Ovary (tissue), 9 donors: ENCODE data around the gene ZNF273. TPM values are rescaled to one million over a fixed set of nuclear protein-coding genes. Genes with fewer than 3 reads are reported as not detected.
"Not testable (repeated sequence)": the region's sequence is repeated elsewhere in the genome, so short reads cannot be mapped to it uniquely, and the experiment has no call there.

Experiments
- DNase-seq, 5 donors: peaks; one replicate each; pipeline ENCODE4 v3.0.0-alpha.2; 2019 to 2020
- H3K27ac ChIP-seq, 2 donors: fragments of 200-600 bp; one replicate each; pipeline versions ENCODE4 v1.5.1 to v1.8.0; 2019 to 2022
- H3K27me3 ChIP-seq: fragments of 200-600 bp; one replicate; pipeline ENCODE4 v1.8.0; 2022
- H3K36me3 ChIP-seq: fragments of 200-600 bp; sonication (generic); one replicate; pipeline ENCODE4 v1.5.1; 2019
- H3K4me1 ChIP-seq: one replicate; pipeline ENCODE4 v1.8.1; 2013; ENCODE audit warnings: mild to moderate bottlenecking, moderate library complexity; ENCODE audit not compliant: insufficient read depth
- H3K4me3 ChIP-seq: fragments of 200-600 bp; sonication (generic); one replicate; pipeline ENCODE4 v1.5.1; 2017
- H3K9me3 ChIP-seq, 2 donors: fragments of 200-600 bp in 1 of 2; sonication (generic) in 1 of 2; one replicate each; pipeline versions ENCODE4 v1.5.1 to v1.8.1; 2013 to 2019; ENCODE audit warnings: mild to moderate bottlenecking in 1 of 2, moderate library complexity in 1 of 2
- CTCF ChIP-seq, 3 donors: fragments of 450-650 bp in 2 of 3; fragments of 200-600 bp in 1 of 3; IDR thresholded peaks; one replicate each; pipeline versions ENCODE4 v1.5.1 to v1.8.0; 2016 to 2022; ENCODE audit warnings: antibody characterized with exemption in 3 of 3, mild to moderate bottlenecking in 1 of 3
- EP300 ChIP-seq: sonication (generic); formaldehyde crosslinking; IDR thresholded peaks from one replicate; pipeline ENCODE4 v1.6.1; 2017; ENCODE audit warnings: antibody characterized with exemption
- POLR2A ChIP-seq: fragments of 450-650 bp; IDR thresholded peaks from one replicate; pipeline ENCODE4 v1.6.1; 2017; ENCODE audit warnings: antibody characterized with exemption, mild to moderate bottlenecking, moderate library complexity
- WGBS, 3 donors: extraction: QIAGEN DNeasy Blood & Tissue Kit in 1 of 3; methylation state at CpG; one replicate each; pipeline versions ENCODE4 v1.1.5 to v1.1.7; 2013 to 2017; 5-methylcytosine and 5-hydroxymethylcytosine counted together
- intact Hi-C, 4 donors: fragments of 100-400 bp; cut with DNase I; formaldehyde crosslinking; loops; one replicate each; pipeline versions ENCODE4 v1.11.0 to v1.15.1; 2022 to 2023
- polyA plus RNA-seq, 2 donors: library from polyadenylated mRNA; stranded (reverse); fragments of 200-250 nt in 1 of 2; fragments of 350-450 nt in 1 of 2; fragmentation: Illumina TruSeq in 1 of 2; extraction: RNeasy Lipid Tissue Mini Kit (QIAGEN cat#74804) in 1 of 2; gene quantifications; one replicate each; pipeline ENCODE4 v1.2.3, GENCODE V29; 2013 to 2014
- total RNA-seq, 7 donors: library from RNA; depleted of rRNA in 2 of 7; stranded (reverse); fragments of >200 nt in 2 of 7; fragmentation: NEBNext Ultra II Directional in 3 of 7; extraction: Animal tissue kit (Norgen Biotek cat#: 25700) in 3 of 7; gene quantifications; one replicate each; pipeline versions ENCODE4 v1.1.0 to v1.2.4, GENCODE V29; 2016 to 2023
- donor health status: DM: no; HTN: no; CAD: no; lungs with moderate emphysema.
- donor health status: DM: no; HTN: no; CAD: no.
- donor health status: Bipolar disorder and iron deficiency.
- donor health status: DM: yes; HTN: yes; CAD: no.
- donor health status: DM: no; HTN: no; CAD: no.
- donor health status: DM: yes; HTN: yes; CAD: no.

Gene ZNF273
- total and polyA plus RNA-seq, 9 donors = 4.4 to 13.0 (median 6.6) TPM

GRCh38 chr7:64908358-64908757 is 5.3 kb downstream of the ZNF273 start:
- no peak for TF ChIP-seq EP300
- TF ChIP-seq CTCF (IDR thresholded peaks at IDR 0.05) = no peak
- TF ChIP-seq POLR2A = no peak
- Histone ChIP-seq H3K4me1 (peaks cover 2% of the 10 kb centered on the region), H3K27ac (no peak overlapping the region), H3K4me3 (no peak overlapping the region), H3K9me3 (no peaks in the 10 kb centered on the region), H3K27me3 (no peaks in the 10 kb centered on the region), H3K36me3 (no peaks in the 10 kb centered on the region)
- WGBS, 3 donors = 85 to 93% (median 92%) methylated on average over 2 of the region's 2 CpGs
- intact Hi-C loops = no loop called here
- DNase-seq = no peak

- H3K36me3 ChIP-seq = no peaks in the 10 kb centered on the region
- DNase-seq = no peak
- H3K9me3 ChIP-seq = no peaks in the 10 kb centered on the region
- WGBS, 3 donors = 51 to 66% (median 57%) methylated on average over 3 of the region's 3 CpGs
- no peaks in the 10 kb centered on the region for H3K4me1 ChIP-seq
- intact Hi-C loops = no loop called here
- no peak overlapping the region for H3K4me3 ChIP-seq
- H3K27me3 ChIP-seq = no peaks in the 10 kb centered on the region
- no peak overlapping the region for H3K27ac ChIP-seq
- TF ChIP-seq CTCF (IDR thresholded peaks at IDR 0.05) (no peak), EP300 (no peak), POLR2A (no peak)
Observed at GRCh38 chr7:64914557-64914956, 11.5 kb downstream of the ZNF273 start.

GRCh38 chr7:64915301-64915700 is 12.2 kb downstream of the ZNF273 start:
- H3K4me3 ChIP-seq, intact Hi-C loops, DNase-seq, H3K4me1 ChIP-seq, H3K27ac ChIP-seq, H3K36me3 ChIP-seq, H3K9me3 ChIP-seq, H3K27me3 ChIP-seq: not testable (repeated sequence)
- WGBS, 3 donors = 83 to 96% (median 91%) methylated on average over 9 of the region's 9 CpGs

- H3K36me3 ChIP-seq = not testable (repeated sequence)
Observed at GRCh38 chr7:64928252-64929187, 25.4 kb downstream of the ZNF273 start.

GRCh38 chr7:64934478-64934877 is 31.4 kb downstream of the ZNF273 start:
- Histone ChIP-seq H3K27ac (no peak overlapping the region), H3K27me3 (no peaks in the 10 kb centered on the region), H3K4me3 (no peak overlapping the region), H3K4me1 (no peaks in the 10 kb centered on the region), H3K9me3 (no peaks in the 10 kb centered on the region), H3K36me3 (no peaks in the 10 kb centered on the region)
- WGBS, 3 donors = 94 to 100% (median 96%) methylated on average over 1 of the region's 1 CpG
- DNase-seq = no peak
- TF ChIP-seq CTCF (IDR thresholded peaks at IDR 0.05) = no peak
- TF ChIP-seq POLR2A = no peak
- no peak for TF ChIP-seq EP300
- intact Hi-C loops = no loop called here

More at GRCh38 chr7:64928252-64929187, 25.4 kb downstream of the ZNF273 start:
- H3K4me3 ChIP-seq, H3K9me3 ChIP-seq, intact Hi-C loops, H3K27me3 ChIP-seq, DNase-seq, H3K4me1 ChIP-seq, H3K27ac ChIP-seq: not testable (repeated sequence)
- WGBS, 3 donors = 93 to 99% (median 96%) methylated on average over 4 of the region's 4 CpGs
